Measurements from ENCODE around the gene PRR23C. TPM values are rescaled to one million over a fixed set of nuclear protein-coding genes. Genes with fewer than 3 reads are reported as not detected.

The PRR23C gene
- total and polyA plus RNA-seq, 9 of the 15 experiments (the other 6 are each of a cell fraction or from before 2014, with no cell fraction given) = not detected

- Histone ChIP-seq H3K4me3 (no peak within 1 kb of the TSS), H3K9ac (ENCODE audit: insufficient read depth in 1 of 2, low read depth in 2 of 2, low read length in 2 of 2) (no peak within 1 kb of the TSS), H3K36me3 (ENCODE audit: control insufficient read depth, insufficient read depth, low read length) (no peaks in the 10 kb centered on the region), H3K9me1 (ENCODE audit: control insufficient read depth, insufficient read depth, low read length) (no peaks in the 10 kb centered on the region), H3K27ac (ENCODE audit: extremely low read depth, low read depth, low read length) (no peak within 1 kb of the TSS), H2AFZ (ENCODE audit: low read depth, low read length) (no peak within 1 kb of the TSS), H3K27me3 (ENCODE audit: control insufficient read depth in 2 of 2, insufficient read depth in 2 of 2, low read length in 2 of 2) (no peaks in the 10 kb centered on the region), H4K20me1 (replicated peaks; ENCODE audit: control insufficient read depth, insufficient read depth, low read length) (no peaks in the 10 kb centered on the region), H3K9me3 (replicated peaks; ENCODE audit: control insufficient read depth, insufficient read depth, low read depth, low read length) (no peaks in the 10 kb centered on the region), H3K4me1 (replicated peaks in 1 of 2; ENCODE audit: control insufficient read depth in 2 of 2, insufficient read depth in 2 of 2, low read length in 2 of 2) (peaks cover 0 to 2% of the 10 kb centered on the region in 2 experiments; a peak in 1 of 5 replicates), H3K79me2 (ENCODE audit: control insufficient read depth, insufficient read depth, low read length) (no peaks in the 10 kb centered on the region), H3K4me2 (ENCODE audit: insufficient read depth, low read length) (no peak within 1 kb of the TSS)
- ATAC-seq (peak; percentile 48; the same call in 1 of the 3 replicates), FAIRE-seq (no peak), DNase-seq (ENCODE audit: extremely low read depth in 1 of 4, low spot score in 3 of 4) (peak; percentile 8 to 27 (median 20))
- WGBS (ENCODE audit: insufficient coverage, low coverage, missing lambda C conversion rate) = 76% methylated on average over 18 of the region's 19 CpGs
- in situ Hi-C loops (cut with MboI) = no loop called here
- ChIA-PET CTCF (ENCODE audit: low intra/inter-chr PET ratio) (no interaction called here), POLR2A (interaction anchor here (0.5 kb wide), 1 partner anchor 90 kb away, joined by 3 read pairs; no protein-coding TSS in a partner anchor)
- TF ChIP-seq TBL1XR1 (IDR thresholded peaks at IDR 0.05; ENCODE audit: low read length in 2 of 2) = no peak
- TF ChIP-seq ZBTB33 (CRISPR knock-in tag; IDR thresholded peaks at IDR 0.05) = peak; percentile 79
- TF ChIP-seq CTCF (IDR thresholded peaks at IDR 0.05 in 2 of 3, conservative IDR thresholded peaks at IDR 0.05 in 1 of 3; ENCODE audit: insufficient read depth in 2 of 3, low read depth in 1 of 3, low read length in 3 of 3) = peak; percentile 29 to 50 (median 30); a peak in 4 of 6 replicates
- TF ChIP-seq CBX3 (IDR thresholded peaks at IDR 0.05; ENCODE audit: borderline replicate concordance in 1 of 2, low read length in 2 of 2) = 0 out of 3 replicates have a peak, but pooled peaks of 1 of the 2 experiments have one; percentile 21
- BruUV-seq (replicated peaks) = no TSS peak
- intact Hi-C loops (cut with micrococcal nuclease) = no loop called here
These were observed 23.8 kb downstream of the PRR23C start, which contains the start of gene PRR23B for GRCh38 chr3:139020868-139021234. Gene PRR23B, minus strand, starts transcription at chr3:139020926. Its CDS starts 265 bp downstream, at chr3:139020661.
